H1 (cell line): ENCODE results near the gene CDH7. TPM values are rescaled to one million over a fixed set of nuclear protein-coding genes. Genes with fewer than 3 reads are reported as not detected.

Experiments used
- CTCF ChIA-PET: fragments of 300-600 bp; sonication (Branson Sonifier 250); formaldehyde crosslinking; loops from one replicate; lab custom pipeline; 2021; ENCODE audit not compliant: partially characterized antibody; lab: Charles Lee
- POLR2A ChIA-PET: fragments of 300-600 bp; sonication (Branson Sonifier 250); formaldehyde crosslinking; loops from one replicate; lab custom pipeline; 2021; ENCODE audit warnings: inconsistent platforms; ENCODE audit not compliant: partially characterized antibody; lab: Charles Lee
- DNase-seq, 2 experiments: peaks; one replicate each; pipeline versions ENCODE4 v3.0.0 to v3.0.0-alpha.2; 2010 to 2022; ENCODE audit warnings: low spot score in 2 of 2, low read depth in 1 of 2, mixed read lengths in 1 of 2
- FAIRE-seq: peaks from 2 replicates; lab custom pipeline; 2011; peaks lifted over from hg19 to GRCh38; lab: Jason Lieb, UNC
- H2AFZ ChIP-seq: 2 replicates; pipeline ENCODE4 v1.8.1; 2012; ENCODE audit warnings: low read length, inconsistent platforms
- H2AK5ac ChIP-seq: 2 replicates; pipeline ENCODE4 v1.6.1; 2013; ENCODE audit warnings: low read depth, low read length
- H2BK120ac ChIP-seq: replicated peaks from 2 replicates; pipeline ENCODE3; 2013; ENCODE audit warnings: low read depth, low read length, inconsistent platforms
- H2BK12ac ChIP-seq: 2 replicates; pipeline ENCODE4 v1.6.1; 2013; ENCODE audit warnings: low read depth, low read length
- H2BK15ac ChIP-seq: 2 replicates; pipeline ENCODE4 v1.6.1; 2013; ENCODE audit warnings: low read length
- H2BK20ac ChIP-seq: 2 replicates; pipeline ENCODE4 v1.6.1; 2013; ENCODE audit warnings: low read length
- H2BK5ac ChIP-seq: 2 replicates; pipeline ENCODE4 v1.6.1; 2013; ENCODE audit warnings: low read depth, low read length
- H3K14ac ChIP-seq: 2 replicates; pipeline ENCODE4 v1.6.1; 2013; ENCODE audit warnings: inconsistent platforms; ENCODE audit not compliant: insufficient read length
- H3K18ac ChIP-seq: 2 replicates; pipeline ENCODE4 v1.6.1; 2013; ENCODE audit warnings: low read length; ENCODE audit errors: extremely low read depth
- H3K23ac ChIP-seq: 2 replicates; pipeline ENCODE4 v1.6.1; 2013; ENCODE audit warnings: inconsistent platforms; ENCODE audit not compliant: insufficient read length
- H3K23me2 ChIP-seq: 2 replicates; pipeline ENCODE4 v1.6.1; 2013; ENCODE audit warnings: low read depth, low read length
- H3K27ac ChIP-seq: 2 replicates; pipeline ENCODE4 v1.6.1; 2011; ENCODE audit warnings: low read depth, low read length, inconsistent platforms
- H3K27me3 ChIP-seq, 4 experiments: replicated peaks in 1 of 4; 1 replicate in 1 of 4; 2 replicates in 3 of 4; pipeline versions ENCODE4 v1.6.1 to v1.8.1; 2011 to 2013; ENCODE audit warnings: low read length in 3 of 4, mild to moderate bottlenecking in 3 of 4, inconsistent platforms in 2 of 4, mixed read lengths in 2 of 4, moderate library complexity in 1 of 4; ENCODE audit not compliant: control insufficient read depth in 3 of 4, insufficient read depth in 3 of 4; ENCODE audit errors: extremely low read depth in 1 of 4
- H3K36me3 ChIP-seq, 4 experiments: 2 replicates each; pipeline versions ENCODE4 v1.6.1 to v1.8.1; 2011 to 2013; ENCODE audit warnings: mild to moderate bottlenecking in 4 of 4, low read length in 3 of 4, moderate library complexity in 2 of 4, control low read depth in 1 of 4, inconsistent platforms in 1 of 4; ENCODE audit not compliant: insufficient read depth in 4 of 4, control insufficient read depth in 2 of 4
- H3K4ac ChIP-seq: replicated peaks from 2 replicates; pipeline ENCODE3; 2013; ENCODE audit warnings: low read length, low read depth, mixed read lengths, inconsistent platforms; ENCODE audit not compliant: insufficient read length
- H3K4me1 ChIP-seq, 4 experiments: replicated peaks in 1 of 4; 1 replicate in 1 of 4; 2 replicates in 3 of 4; pipeline versions ENCODE4 v1.6.1 to v1.8.1; 2011 to 2013; ENCODE audit warnings: low read length in 3 of 4, inconsistent platforms in 2 of 4, mixed read lengths in 1 of 4; ENCODE audit not compliant: insufficient read depth in 4 of 4, control insufficient read depth in 3 of 4
- H3K4me2 ChIP-seq, 2 experiments: 2 replicates each; pipeline versions ENCODE4 v1.6.1 to v1.8.1; 2011 to 2013; ENCODE audit warnings: low read depth in 2 of 2, low read length in 2 of 2, control low read depth in 1 of 2, inconsistent platforms in 1 of 2, mild to moderate bottlenecking in 1 of 2; ENCODE audit not compliant: insufficient read depth in 1 of 2
- H3K4me3 ChIP-seq, 4 experiments: fragments of 200-600, 300-600 bp in 1 of 4; sonication (generic), shearing (Covaris generic), sonication (Bioruptor Twin) in 1 of 4; 2 replicates each; pipeline versions ENCODE4 v1.5.1 to v1.8.1; 2011 to 2016; ENCODE audit warnings: low read length in 4 of 4, low read depth in 3 of 4, control low read depth in 2 of 4, inconsistent platforms in 2 of 4, mild to moderate bottlenecking in 2 of 4, mixed read lengths in 1 of 4, moderate library complexity in 1 of 4; ENCODE audit not compliant: insufficient read depth in 2 of 4; ENCODE audit errors: extremely low read depth in 1 of 4
- H3K56ac ChIP-seq: replicated peaks from 2 replicates; pipeline ENCODE3; 2013; ENCODE audit warnings: low read depth, mild to moderate bottlenecking, mixed read lengths, low read length, inconsistent platforms; ENCODE audit not compliant: insufficient read length
- H3K79me1 ChIP-seq: 2 replicates; pipeline ENCODE4 v1.6.1; 2013; ENCODE audit warnings: low read depth, low read length, control low read depth
- H3K79me2 ChIP-seq, 2 experiments: 2 replicates each; pipeline versions ENCODE4 v1.6.1 to v1.8.1; 2012 to 2013; ENCODE audit warnings: low read length in 2 of 2, mild to moderate bottlenecking in 2 of 2, inconsistent platforms in 1 of 2; ENCODE audit not compliant: insufficient read depth in 2 of 2, control insufficient read depth in 1 of 2
- H3K9ac ChIP-seq, 4 experiments: replicated peaks in 1 of 4; 1 replicate in 1 of 4; 2 replicates in 3 of 4; pipeline versions ENCODE4 v1.6.1 to v1.8.1; 2011 to 2013; ENCODE audit warnings: low read depth in 3 of 4, low read length in 3 of 4, control low read depth in 2 of 4, mild to moderate bottlenecking in 2 of 4, moderate library complexity in 2 of 4, inconsistent platforms in 1 of 4; ENCODE audit errors: extremely low read depth in 1 of 4
- H3K9me3 ChIP-seq, 2 experiments: 2 replicates each; pipeline versions ENCODE4 v1.6.1 to v1.8.1; 2012 to 2013; ENCODE audit warnings: mild to moderate bottlenecking in 2 of 2, moderate library complexity in 2 of 2, control low read depth in 1 of 2, inconsistent platforms in 1 of 2, low read depth in 1 of 2, low read length in 1 of 2, mixed read lengths in 1 of 2; ENCODE audit not compliant: insufficient read depth in 2 of 2
- H4K20me1 ChIP-seq, 2 experiments: replicated peaks in 1 of 2; 2 replicates each; pipeline versions ENCODE3 to v1.8.1; 2011 to 2013; ENCODE audit warnings: inconsistent platforms in 2 of 2, low read length in 2 of 2, mild to moderate bottlenecking in 1 of 2; ENCODE audit not compliant: insufficient read depth in 2 of 2, control insufficient read depth in 1 of 2
- H4K5ac ChIP-seq: 2 replicates; pipeline ENCODE4 v1.6.1; 2013; ENCODE audit warnings: low read length, low read depth, mixed read lengths, inconsistent platforms; ENCODE audit not compliant: insufficient read length
- H4K8ac ChIP-seq: 2 replicates; pipeline ENCODE4 v1.8.0; 2013; ENCODE audit warnings: mild to moderate bottlenecking, moderate library complexity, low read length, inconsistent platforms; ENCODE audit not compliant: insufficient read depth; ENCODE audit errors: extremely low read depth
- H4K91ac ChIP-seq: replicated peaks from 2 replicates; pipeline ENCODE3; 2013; ENCODE audit warnings: low read length, mixed read lengths, inconsistent platforms; ENCODE audit not compliant: insufficient read length
- CBX8 ChIP-seq: fragments of 300-800, 300-1000 bp; sonication (generic); IDR thresholded peaks from 2 replicates; pipeline ENCODE4 v1.7.1; 2016; ENCODE audit warnings: low read depth, low read length, borderline replicate concordance
- E2F6 ChIP-seq: IDR thresholded peaks from 2 replicates; pipeline ENCODE4 v1.6.1; 2012; ENCODE audit warnings: inconsistent platforms
- EP300 ChIP-seq, 2 experiments: IDR thresholded peaks; 1 replicate in 1 of 2; 2 replicates in 1 of 2; pipeline ENCODE4 v1.6.1; 2011 to 2012; ENCODE audit warnings: low read depth in 2 of 2, low read length in 2 of 2, mild to moderate bottlenecking in 2 of 2, borderline replicate concordance in 1 of 2, inconsistent platforms in 1 of 2, moderate library complexity in 1 of 2
- FOSL1 ChIP-seq: IDR thresholded peaks from 2 replicates; pipeline ENCODE4 v1.6.1; 2011; ENCODE audit warnings: mild to moderate bottlenecking, low read depth, low read length, moderate library complexity; ENCODE audit not compliant: insufficient read depth
- HDAC2 ChIP-seq, 2 experiments: fragments of 300-600 bp in 1 of 2; sonication (generic) in 1 of 2; IDR thresholded peaks; 2 replicates each; pipeline ENCODE4 v1.6.1; 2011 to 2012; ENCODE audit warnings: low read depth in 2 of 2, low read length in 2 of 2, mild to moderate bottlenecking in 2 of 2, moderate library complexity in 2 of 2, borderline replicate concordance in 1 of 2, inconsistent platforms in 1 of 2
- JUND ChIP-seq: IDR thresholded peaks from 2 replicates; pipeline ENCODE4 v1.6.1; 2011; ENCODE audit warnings: mild to moderate bottlenecking, improper control_type of control experiment, low read length
- MAX ChIP-seq: IDR thresholded peaks from 2 replicates; pipeline ENCODE4 v1.6.1; 2012; ENCODE audit warnings: inconsistent platforms
- POU5F1 ChIP-seq: IDR thresholded peaks from 2 replicates; pipeline ENCODE4 v1.6.1; 2011; ENCODE audit warnings: low read depth, mild to moderate bottlenecking, low read length, moderate library complexity
- RBBP5 ChIP-seq: IDR thresholded peaks from 2 replicates; pipeline ENCODE4 v1.7.1; 2012; ENCODE audit warnings: low read depth, mild to moderate bottlenecking, inconsistent platforms, low read length, moderate library complexity, borderline replicate concordance
- SIN3A ChIP-seq, 2 experiments: IDR thresholded peaks in 1 of 2; conservative IDR thresholded peaks in 1 of 2; 2 replicates each; pipeline ENCODE4 v1.6.1; 2011 to 2012; ENCODE audit warnings: low read length in 2 of 2, improper control_type of control experiment in 1 of 2, low read depth in 1 of 2, mild to moderate bottlenecking in 1 of 2
- SUZ12 ChIP-seq: fragments of 200-600 bp; sonication (generic); IDR thresholded peaks from 2 replicates; pipeline ENCODE4 v1.6.1; 2012; ENCODE audit warnings: mild to moderate bottlenecking, inconsistent platforms, low read length, moderate library complexity, mixed read lengths
- TBP ChIP-seq: IDR thresholded peaks from 2 replicates; pipeline ENCODE4 v1.6.1; 2011; ENCODE audit warnings: low read depth, low read length, improper control_type of control experiment
- TEAD4 ChIP-seq: IDR thresholded peaks from 2 replicates; pipeline ENCODE4 v1.6.1; 2012; ENCODE audit warnings: low read depth, low read length, inconsistent platforms, mixed read lengths
- WGBS, 2 experiments: shearing (Covaris generic) in 1 of 2; methylation state at CpG; one replicate each; pipeline versions ENCODE4 v1.1.6 to v1.1.7; 2013 to 2015; ENCODE audit warnings: low lambda C conversion rate in 2 of 2, mixed read lengths in 2 of 2, inconsistent platforms in 1 of 2, low coverage in 1 of 2, missing lambda C conversion rate in 1 of 2; ENCODE audit not compliant: insufficient replicate concordance in 2 of 2, insufficient coverage in 1 of 2, insufficient read length in 1 of 2; ENCODE audit errors: extremely low coverage in 1 of 2, missing lambda C conversion rate in 1 of 2; 5-methylcytosine and 5-hydroxymethylcytosine counted together
- polyA plus RNA-seq, 7 experiments: library from polyadenylated mRNA; depleted of rRNA in 3 of 7; stranded (reverse) in 5 of 7; unstranded in 2 of 7; fragments of >200 nt in 5 of 7; fragments of 200-250 nt in 2 of 7; gene quantifications; 1 replicate in 5 of 7; 2 replicates in 1 of 7; 4 replicates in 1 of 7; pipeline versions ENCODE4 v1.2.1 to v1.2.3, GENCODE V29; 2011 to 2013; ENCODE audit warnings: missing spikeins in 2 of 7, mixed read lengths in 2 of 7
- total RNA-seq: library from RNA; stranded (reverse); fragmentation: NEBNext Ultra II Directional; extraction: Animal tissue kit (Norgen Biotek cat#: 25700); gene quantifications from 2 replicates; pipeline ENCODE4 v1.2.1, GENCODE V29; 2021

CDH7 gene
- total and polyA plus RNA-seq, 2 of the 8 experiments (the other 6 are each of a cell fraction or from before 2014, with no cell fraction given): 1.00 to 1.5 TPM

GRCh38 chr18:65919663-65920062 lies 168.9 kb downstream of the CDH7 start:
- no peak overlapping the region for H4K91ac ChIP-seq
- no peak overlapping the region for H4K5ac ChIP-seq
- H2BK15ac ChIP-seq: no peak overlapping the region
- no peaks in the 10 kb centered on the region for H4K20me1 ChIP-seq
- H3K56ac ChIP-seq: no peak overlapping the region
- H3K27me3 ChIP-seq: peaks cover 0 to 2% (median 0%) of the 10 kb centered on the region in 4 experiments; a peak in 1 of 7 replicates
- no peak overlapping the region for H4K8ac ChIP-seq
- ChIA-PET CTCF (no interaction called here), POLR2A (no interaction called here)
- 87% methylated on average over 3 of the region's 3 CpGs; no CpG with 5 or more reads in 1 of the 2 experiments for WGBS, 2 experiments
- no peak overlapping the region for H2BK12ac ChIP-seq
- H3K4me2 ChIP-seq: no peak overlapping the region
- no peaks in the 10 kb centered on the region for H3K36me3 ChIP-seq
- no peaks in the 10 kb centered on the region for H3K4me1 ChIP-seq
- no peak overlapping the region for H2BK5ac ChIP-seq
- no peaks in the 10 kb centered on the region for H3K23me2 ChIP-seq
- no peak overlapping the region for H3K9ac ChIP-seq
- no peak overlapping the region for H3K27ac ChIP-seq
- no peak overlapping the region for H2AK5ac ChIP-seq
- H3K79me2 ChIP-seq: no peaks in the 10 kb centered on the region
- H3K18ac ChIP-seq: no peak overlapping the region
- no peak overlapping the region for H3K23ac ChIP-seq
- H3K9me3 ChIP-seq: no peaks in the 10 kb centered on the region
- no peak overlapping the region for H2BK120ac ChIP-seq
- DNase-seq: no peak
- no peak overlapping the region for H2AFZ ChIP-seq
- no peak overlapping the region for H3K4ac ChIP-seq
- H2BK20ac ChIP-seq: no peak overlapping the region
- no peak overlapping the region for H3K14ac ChIP-seq
- no peak for FAIRE-seq
- no peaks in the 10 kb centered on the region for H3K79me1 ChIP-seq
- H3K4me3 ChIP-seq: no peak overlapping the region
- TF ChIP-seq EP300 (IDR thresholded peaks at IDR 0.05; ENCODE audit: borderline replicate concordance in 1 of 2, low read depth in 2 of 2, low read length in 2 of 2): no peak
- no peak for TF ChIP-seq FOSL1
- no peak for TF ChIP-seq CBX8
- no peak for TF ChIP-seq POU5F1
- TF ChIP-seq MAX: no peak
- no peak for TF ChIP-seq HDAC2 (IDR thresholded peaks at IDR 0.05; ENCODE audit: borderline replicate concordance in 1 of 2, low read depth in 2 of 2, low read length in 2 of 2)
- TF ChIP-seq SUZ12: no peak
- no peak for TF ChIP-seq E2F6
- no peak for TF ChIP-seq SIN3A (conservative IDR thresholded peaks at IDR 0.05 in 1 of 2, IDR thresholded peaks at IDR 0.05 in 1 of 2; ENCODE audit: low read depth in 1 of 2, low read length in 2 of 2)
- TF ChIP-seq TEAD4: no peak
- no peak for TF ChIP-seq JUND
- TF ChIP-seq TBP: no peak
- no peak for TF ChIP-seq RBBP5
